ENCODE results near the gene TMEM38A.
"Not testable (repeated sequence)": the region's sequence is repeated elsewhere in the genome, so short reads cannot be mapped to it uniquely, and the experiment has no call there.

The TMEM38A gene

GRCh38 chr19:16650821-16651220, 10.1 kb upstream of the TMEM38A start:
- TF ChIP-seq CTCF (IDR thresholded peaks at IDR 0.05; ENCODE audit: low read depth, low read length, missing control alignments): no peak
- H3K4me3 ChIP-seq (replicated peaks; ENCODE audit: low read depth, low read length): no peak overlapping the region
- DNase-seq (ENCODE audit: extremely low read depth, low read depth): no peak

DNA sequence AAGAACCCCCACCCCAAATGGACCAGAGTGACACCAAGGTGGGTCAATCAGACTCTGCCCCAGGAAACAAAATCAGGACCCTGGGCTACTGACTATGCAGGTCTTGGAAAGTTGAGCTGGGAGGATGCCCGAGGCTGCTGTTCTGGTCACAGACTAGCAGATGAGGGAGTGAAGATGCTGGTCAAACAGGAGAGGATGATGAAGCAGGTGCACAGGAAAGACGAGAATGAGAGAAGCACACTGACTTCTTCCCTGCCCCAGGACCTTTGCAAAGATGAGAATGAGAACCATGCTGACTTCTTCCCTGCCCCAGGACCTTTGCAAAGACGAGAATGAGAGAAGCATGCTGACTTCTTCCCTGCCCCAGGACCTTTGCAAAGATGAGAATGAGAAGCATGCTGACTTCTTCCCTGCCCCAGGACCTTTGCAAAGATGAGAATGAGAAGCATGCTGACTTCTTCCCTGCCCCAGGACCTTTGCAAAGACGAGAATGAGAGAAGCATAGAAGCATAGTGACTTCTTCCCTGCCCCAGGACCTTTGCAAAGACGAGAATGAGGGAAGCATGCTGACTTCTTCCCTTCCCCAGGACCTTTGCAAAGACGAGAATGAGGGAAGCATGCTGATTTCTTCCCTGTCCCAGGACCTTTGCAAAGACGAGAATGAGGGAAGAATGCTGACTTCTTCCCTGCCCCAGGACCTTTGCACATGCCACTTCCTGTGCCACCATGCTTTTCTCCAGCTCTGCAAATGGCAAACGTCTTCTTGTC, 9.3 kb upstream of the TMEM38A start:
- H3K4me3 ChIP-seq (replicated peaks; ENCODE audit: low read depth, low read length); DNase-seq (ENCODE audit: extremely low read depth, low read depth): not testable (repeated sequence)

- no peak overlapping the region for H3K4me3 ChIP-seq (replicated peaks; ENCODE audit: low read depth, low read length)
- no peak for DNase-seq (ENCODE audit: extremely low read depth, low read depth)
- TF ChIP-seq CTCF (IDR thresholded peaks at IDR 0.05; ENCODE audit: low read depth, low read length, missing control alignments): no peak
Measured at GRCh38 chr19:16652854-16653253, 8.1 kb upstream of the TMEM38A start.

DNA sequence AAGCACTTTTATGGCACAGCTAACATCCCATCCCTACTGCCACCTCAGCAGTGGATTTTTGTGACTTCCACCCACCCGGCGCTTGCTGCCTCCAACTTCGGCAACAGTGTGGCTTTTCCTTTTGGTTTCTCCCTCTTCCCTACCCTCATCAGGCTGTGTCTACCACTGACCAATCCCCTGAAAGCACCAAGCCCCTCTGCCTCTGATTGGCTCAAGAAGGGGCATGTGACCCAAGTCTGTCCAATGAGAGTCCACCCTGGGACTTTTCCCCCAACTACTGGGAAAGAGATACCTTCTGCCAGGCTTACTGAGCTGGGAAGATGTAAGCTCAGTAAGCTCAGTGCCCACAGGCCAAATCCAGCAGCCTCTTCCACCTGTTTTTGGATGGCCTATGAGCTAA, 6.8 kb upstream of the TMEM38A start:
- DNase-seq (ENCODE audit: extremely low read depth, low read depth): no peak
- H3K4me3 ChIP-seq (replicated peaks; ENCODE audit: low read depth, low read length): no peak overlapping the region
- TF ChIP-seq CTCF (IDR thresholded peaks at IDR 0.05; ENCODE audit: low read depth, low read length, missing control alignments): no peak

DNA sequence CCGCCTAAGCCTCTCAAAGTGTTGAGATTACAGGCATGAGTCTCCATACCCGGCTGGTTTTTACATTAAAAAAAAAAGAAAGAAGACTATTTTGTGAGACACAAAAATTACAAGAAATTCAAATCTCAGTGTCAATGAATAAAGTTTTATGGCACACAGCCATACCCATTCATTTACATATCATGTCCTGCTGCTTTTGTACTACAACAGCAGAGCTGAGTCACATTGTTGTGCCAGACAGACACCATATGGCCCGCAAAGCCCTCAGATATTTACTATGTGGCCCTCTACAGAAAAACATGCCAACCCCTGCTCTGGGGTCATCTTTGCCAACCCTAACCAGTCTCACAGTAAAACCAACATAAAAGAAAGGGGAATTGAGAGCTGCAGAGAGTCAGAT, 6.3 kb upstream of the TMEM38A start:
- DNase-seq (ENCODE audit: extremely low read depth, low read depth): no peak
- TF ChIP-seq CTCF (IDR thresholded peaks at IDR 0.05; ENCODE audit: low read depth, low read length, missing control alignments): no peak
- H3K4me3 ChIP-seq (replicated peaks; ENCODE audit: low read depth, low read length): no peak overlapping the region

- H3K4me3 ChIP-seq (replicated peaks; ENCODE audit: low read depth, low read length): no peak overlapping the region
- TF ChIP-seq CTCF (IDR thresholded peaks at IDR 0.05; ENCODE audit: low read depth, low read length, missing control alignments): no peak
- DNase-seq (ENCODE audit: extremely low read depth, low read depth): no peak
Measured at GRCh38 chr19:16655727-16656126, 5.2 kb upstream of the TMEM38A start.

DNA sequence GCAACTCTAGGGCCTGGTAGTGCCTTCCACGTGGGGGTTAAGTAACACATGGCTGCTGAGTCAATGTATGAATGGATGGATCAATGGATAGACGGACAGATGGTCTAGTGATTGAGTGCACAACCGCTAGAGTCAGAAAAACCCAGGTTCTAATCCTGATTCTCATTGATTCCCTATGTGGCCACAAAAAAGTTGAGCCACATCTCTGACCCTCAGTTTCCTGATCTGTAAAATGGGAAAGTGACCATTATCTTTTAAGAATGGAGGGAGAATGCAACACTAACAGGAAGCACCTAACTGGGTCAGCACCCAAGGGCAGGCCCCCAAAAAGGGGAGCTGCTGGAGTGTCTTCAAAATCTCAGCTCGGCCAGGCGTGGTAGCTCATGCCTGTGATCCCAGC, 3.6 kb upstream of the TMEM38A start:
- no peak for TF ChIP-seq CTCF (IDR thresholded peaks at IDR 0.05; ENCODE audit: low read depth, low read length, missing control alignments)

More for the DNA sequence above, 3.6 kb upstream of the TMEM38A start:
- no peak overlapping the region for H3K4me3 ChIP-seq (replicated peaks; ENCODE audit: low read depth, low read length)
- no peak for DNase-seq (ENCODE audit: extremely low read depth, low read depth)

All from HFF-Myc (cell line).